Ovary (tissue), 9 donors: Measurements from ENCODE around the gene SFXN5. TPM values are rescaled to one million over a fixed set of nuclear protein-coding genes. Genes with fewer than 3 reads are reported as not detected.
A peak's percentile ranks its signal among the peaks of the same experiment; 100 is the strongest.

Experiments
- DNase-seq, 5 donors: peaks; one replicate each; pipeline ENCODE4 v3.0.0-alpha.2; 2019 to 2020
- H3K27ac ChIP-seq, 2 donors: fragments of 200-600 bp; one replicate each; pipeline versions ENCODE4 v1.5.1 to v1.8.0; 2019 to 2022
- H3K27me3 ChIP-seq: fragments of 200-600 bp; one replicate; pipeline ENCODE4 v1.8.0; 2022
- H3K36me3 ChIP-seq: fragments of 200-600 bp; sonication (generic); one replicate; pipeline ENCODE4 v1.5.1; 2019
- H3K4me1 ChIP-seq: one replicate; pipeline ENCODE4 v1.8.1; 2013; ENCODE audit warnings: mild to moderate bottlenecking, moderate library complexity; ENCODE audit not compliant: insufficient read depth
- H3K4me3 ChIP-seq: fragments of 200-600 bp; sonication (generic); one replicate; pipeline ENCODE4 v1.5.1; 2017
- H3K9me3 ChIP-seq, 2 donors: fragments of 200-600 bp in 1 of 2; sonication (generic) in 1 of 2; one replicate each; pipeline versions ENCODE4 v1.5.1 to v1.8.1; 2013 to 2019; ENCODE audit warnings: mild to moderate bottlenecking in 1 of 2, moderate library complexity in 1 of 2
- EP300 ChIP-seq: sonication (generic); formaldehyde crosslinking; IDR thresholded peaks from one replicate; pipeline ENCODE4 v1.6.1; 2017; ENCODE audit warnings: antibody characterized with exemption
- POLR2A ChIP-seq: fragments of 450-650 bp; IDR thresholded peaks from one replicate; pipeline ENCODE4 v1.6.1; 2017; ENCODE audit warnings: antibody characterized with exemption, mild to moderate bottlenecking, moderate library complexity
- WGBS, 3 donors: extraction: QIAGEN DNeasy Blood & Tissue Kit in 1 of 3; methylation state at CpG; one replicate each; pipeline versions ENCODE4 v1.1.5 to v1.1.7; 2013 to 2017; 5-methylcytosine and 5-hydroxymethylcytosine counted together
- intact Hi-C, 4 donors: fragments of 100-400 bp; cut with DNase I; formaldehyde crosslinking; loops; one replicate each; pipeline versions ENCODE4 v1.11.0 to v1.15.1; 2022 to 2023
- polyA plus RNA-seq, 2 donors: library from polyadenylated mRNA; stranded (reverse); fragments of 200-250 nt in 1 of 2; fragments of 350-450 nt in 1 of 2; fragmentation: Illumina TruSeq in 1 of 2; extraction: RNeasy Lipid Tissue Mini Kit (QIAGEN cat#74804) in 1 of 2; gene quantifications; one replicate each; pipeline ENCODE4 v1.2.3, GENCODE V29; 2013 to 2014
- total RNA-seq, 7 donors: library from RNA; depleted of rRNA in 2 of 7; stranded (reverse); fragments of >200 nt in 2 of 7; fragmentation: NEBNext Ultra II Directional in 3 of 7; extraction: Animal tissue kit (Norgen Biotek cat#: 25700) in 3 of 7; gene quantifications; one replicate each; pipeline versions ENCODE4 v1.1.0 to v1.2.4, GENCODE V29; 2016 to 2023
- TF ChIP-seq, protein P1 (sequence below), 3 donors: fragments of 450-650 bp in 2 of 3; fragments of 200-600 bp in 1 of 3; IDR thresholded peaks; one replicate each; pipeline versions ENCODE4 v1.5.1 to v1.8.0; 2016 to 2022; ENCODE audit warnings: antibody characterized with exemption in 3 of 3, mild to moderate bottlenecking in 1 of 3
- donor health status: DM: no; HTN: no; CAD: no; lungs with moderate emphysema.
- donor health status: DM: no; HTN: no; CAD: no.
- donor health status: Bipolar disorder and iron deficiency.
- donor health status: DM: yes; HTN: yes; CAD: no.
- donor health status: DM: no; HTN: no; CAD: no.
- donor health status: DM: yes; HTN: yes; CAD: no.

The SFXN5 gene
- total and polyA plus RNA-seq, 9 donors: 4.3 to 19.3 (median 11.6) TPM

DNA sequence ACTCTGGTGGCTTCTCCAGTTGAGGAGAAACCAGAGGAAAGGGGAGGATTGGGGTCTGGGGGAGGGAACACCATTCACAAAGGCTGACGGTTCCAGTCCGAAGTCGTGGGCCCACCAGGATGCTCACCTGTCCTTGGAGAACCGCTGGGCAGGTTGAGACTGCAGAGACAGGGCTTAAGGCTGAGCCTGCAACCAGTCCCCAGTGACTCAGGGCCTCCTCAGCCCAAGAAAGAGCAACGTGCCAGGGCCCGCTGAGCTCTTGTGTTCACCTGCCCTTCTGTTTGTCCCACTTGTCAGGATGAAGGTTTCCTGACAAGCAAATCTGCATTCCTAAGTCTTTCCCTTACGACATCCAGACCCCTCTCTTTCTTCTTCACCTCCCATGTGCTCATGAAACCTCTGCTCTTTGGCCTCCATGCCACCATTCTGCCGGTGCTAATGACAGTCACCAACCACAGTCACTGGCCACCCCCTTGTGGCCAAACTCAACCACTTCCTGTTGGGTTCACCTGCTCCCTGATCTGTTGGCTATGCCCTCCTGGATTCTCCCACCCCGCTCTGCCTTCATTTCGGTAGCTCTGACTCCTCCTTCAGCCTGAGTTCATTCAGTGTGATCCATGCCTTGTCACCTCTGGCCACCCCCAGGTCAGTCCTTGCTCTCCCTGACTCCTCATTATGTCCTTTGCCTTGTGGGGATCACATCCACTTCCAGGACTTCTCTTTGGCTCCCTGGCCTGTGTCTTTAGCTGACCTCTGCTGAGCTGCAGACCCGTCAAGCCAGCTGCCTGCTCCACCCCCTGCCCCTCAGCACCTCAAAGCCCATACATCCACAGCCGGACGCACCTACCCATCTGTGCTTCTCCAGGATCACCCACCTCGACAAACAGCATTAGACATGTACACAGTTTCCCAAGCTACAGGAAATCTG, 136.6 kb downstream of the SFXN5 start:
- TF ChIP-seq, protein P1, sequence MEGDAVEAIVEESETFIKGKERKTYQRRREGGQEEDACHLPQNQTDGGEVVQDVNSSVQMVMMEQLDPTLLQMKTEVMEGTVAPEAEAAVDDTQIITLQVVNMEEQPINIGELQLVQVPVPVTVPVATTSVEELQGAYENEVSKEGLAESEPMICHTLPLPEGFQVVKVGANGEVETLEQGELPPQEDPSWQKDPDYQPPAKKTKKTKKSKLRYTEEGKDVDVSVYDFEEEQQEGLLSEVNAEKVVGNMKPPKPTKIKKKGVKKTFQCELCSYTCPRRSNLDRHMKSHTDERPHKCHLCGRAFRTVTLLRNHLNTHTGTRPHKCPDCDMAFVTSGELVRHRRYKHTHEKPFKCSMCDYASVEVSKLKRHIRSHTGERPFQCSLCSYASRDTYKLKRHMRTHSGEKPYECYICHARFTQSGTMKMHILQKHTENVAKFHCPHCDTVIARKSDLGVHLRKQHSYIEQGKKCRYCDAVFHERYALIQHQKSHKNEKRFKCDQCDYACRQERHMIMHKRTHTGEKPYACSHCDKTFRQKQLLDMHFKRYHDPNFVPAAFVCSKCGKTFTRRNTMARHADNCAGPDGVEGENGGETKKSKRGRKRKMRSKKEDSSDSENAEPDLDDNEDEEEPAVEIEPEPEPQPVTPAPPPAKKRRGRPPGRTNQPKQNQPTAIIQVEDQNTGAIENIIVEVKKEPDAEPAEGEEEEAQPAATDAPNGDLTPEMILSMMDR (IDR thresholded peaks at IDR 0.05): no peak
- TF ChIP-seq POLR2A (no peak), EP300 (no peak)
- no peaks in the 10 kb centered on the region for H3K9me3 ChIP-seq
- no peak for DNase-seq
- no peaks in the 10 kb centered on the region for H3K36me3 ChIP-seq
- H3K4me3 ChIP-seq: no peak overlapping the region
- H3K27me3 ChIP-seq: no peaks in the 10 kb centered on the region
- 80 to 86% (median 83%) methylated on average over 14 of the region's 14 CpGs for WGBS, 3 donors
- intact Hi-C loops: no loop called here
- H3K4me1 ChIP-seq: peaks cover 4% of the 10 kb centered on the region
- H3K27ac ChIP-seq: no peak overlapping the region

DNA sequence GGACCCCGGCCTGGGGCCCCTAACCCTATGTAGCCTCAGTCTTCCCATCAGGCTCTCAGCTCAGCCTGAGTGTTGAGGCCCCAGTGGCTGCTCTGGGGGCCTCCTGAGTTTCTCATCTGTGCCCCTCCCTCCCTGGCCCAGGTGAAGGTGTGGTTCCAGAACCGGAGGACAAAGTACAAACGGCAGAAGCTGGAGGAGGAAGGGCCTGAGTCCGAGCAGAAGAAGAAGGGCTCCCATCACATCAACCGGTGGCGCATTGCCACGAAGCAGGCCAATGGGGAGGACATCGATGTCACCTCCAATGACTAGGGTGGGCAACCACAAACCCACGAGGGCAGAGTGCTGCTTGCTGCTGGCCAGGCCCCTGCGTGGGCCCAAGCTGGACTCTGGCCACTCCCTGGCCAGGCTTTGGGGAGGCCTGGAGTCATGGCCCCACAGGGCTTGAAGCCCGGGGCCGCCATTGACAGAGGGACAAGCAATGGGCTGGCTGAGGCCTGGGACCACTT, 137.8 kb downstream of the SFXN5 start:
- TF ChIP-seq, protein P1 (IDR thresholded peaks at IDR 0.05): no peak
- TF ChIP-seq POLR2A (no peak), EP300 (no peak)
- peaks cover 4% of the 10 kb centered on the region for H3K4me1 ChIP-seq

DNA sequence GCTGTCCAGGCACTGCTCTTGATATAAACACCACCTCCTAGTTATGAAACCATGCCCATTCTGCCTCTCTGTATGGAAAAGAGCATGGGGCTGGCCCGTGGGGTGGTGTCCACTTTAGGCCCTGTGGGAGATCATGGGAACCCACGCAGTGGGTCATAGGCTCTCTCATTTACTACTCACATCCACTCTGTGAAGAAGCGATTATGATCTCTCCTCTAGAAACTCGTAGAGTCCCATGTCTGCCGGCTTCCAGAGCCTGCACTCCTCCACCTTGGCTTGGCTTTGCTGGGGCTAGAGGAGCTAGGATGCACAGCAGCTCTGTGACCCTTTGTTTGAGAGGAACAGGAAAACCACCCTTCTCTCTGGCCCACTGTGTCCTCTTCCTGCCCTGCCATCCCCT, 138.3 kb downstream of the SFXN5 start:
- TF ChIP-seq, protein P1 (IDR thresholded peaks at IDR 0.05): no peak
- TF ChIP-seq EP300 (no peak), POLR2A (no peak)
- Histone ChIP-seq H3K4me1 (peaks cover 4% of the 10 kb centered on the region), H3K27ac (no peak overlapping the region), H3K4me3 (no peak overlapping the region), H3K36me3 (no peaks in the 10 kb centered on the region), H3K27me3 (no peaks in the 10 kb centered on the region), H3K9me3 (no peaks in the 10 kb centered on the region)
- intact Hi-C loops: no loop called here
- DNase-seq: no peak
- WGBS, 3 donors: 79 to 83% (median 81%) methylated on average over 5 of the region's 5 CpGs

More for the DNA sequence above, 137.8 kb downstream of the SFXN5 start:
- intact Hi-C loops: no loop called here
- no peak overlapping the region for H3K4me3 ChIP-seq
- H3K27me3 ChIP-seq: no peaks in the 10 kb centered on the region
- H3K36me3 ChIP-seq: no peaks in the 10 kb centered on the region
- DNase-seq: peak in 1 of 5 donors; percentile 28
- 86 to 94% (median 91%) methylated on average over 11 to 12 of the region's 12 CpGs for WGBS, 3 donors
- H3K27ac ChIP-seq: no peak overlapping the region
- no peaks in the 10 kb centered on the region for H3K9me3 ChIP-seq

DNA sequence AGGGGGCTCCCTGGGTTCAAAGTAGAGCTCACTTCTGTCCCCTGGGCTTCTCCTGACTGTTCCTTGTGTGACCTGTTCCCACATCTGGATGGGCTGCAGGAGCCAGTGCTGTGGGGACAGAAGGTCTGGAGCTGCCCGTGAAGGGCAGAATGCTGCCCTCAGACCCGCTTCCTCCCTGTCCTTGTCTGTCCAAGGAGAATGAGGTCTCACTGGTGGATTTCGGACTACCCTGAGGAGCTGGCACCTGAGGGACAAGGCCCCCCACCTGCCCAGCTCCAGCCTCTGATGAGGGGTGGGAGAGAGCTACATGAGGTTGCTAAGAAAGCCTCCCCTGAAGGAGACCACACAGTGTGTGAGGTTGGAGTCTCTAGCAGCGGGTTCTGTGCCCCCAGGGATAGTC, 138.7 kb downstream of the SFXN5 start:
- DNase-seq: no peak
- no peak overlapping the region for H3K27ac ChIP-seq
- TF ChIP-seq, protein P1 (IDR thresholded peaks at IDR 0.05): no peak
- TF ChIP-seq POLR2A: no peak
- no peak for TF ChIP-seq EP300
- H3K4me3 ChIP-seq: no peak overlapping the region
- WGBS, 3 donors: 88 to 95% (median 91%) methylated on average over 4 of the region's 4 CpGs
- no peaks in the 10 kb centered on the region for H3K36me3 ChIP-seq
- peaks cover 4% of the 10 kb centered on the region for H3K4me1 ChIP-seq
- intact Hi-C loops: no loop called here
- H3K9me3 ChIP-seq: no peaks in the 10 kb centered on the region
- H3K27me3 ChIP-seq: no peaks in the 10 kb centered on the region
